GM20431 (cell line): ENCODE data around the gene COL8A1.
"Not testable (repeated sequence)": the region's sequence is repeated elsewhere in the genome, so short reads cannot be mapped to it uniquely, and the experiment has no call there.

ENCODE experiments used
- in situ Hi-C: fragments of 300-500 bp; cut with MseI, MboI; formaldehyde crosslinking; loops from one replicate; pipeline ENCODE4 v1.15.0; 2020; ENCODE audit warnings: low sequenced_read_pairs; ENCODE audit not compliant: unreplicated experiment

COL8A1 gene

GRCh38 chr3:99638167-99638948 lies at the start of gene COL8A1:
Gene COL8A1 (plus strand): TSS chr3:99638594. CDS start chr3:99790683, 152,089 bp downstream.
- in situ Hi-C loops: no loop called here

- in situ Hi-C loops: not testable (repeated sequence)
Measured at GRCh38 chr3:99589168-99589567, 49.2 kb upstream of the COL8A1 start.

DNA sequence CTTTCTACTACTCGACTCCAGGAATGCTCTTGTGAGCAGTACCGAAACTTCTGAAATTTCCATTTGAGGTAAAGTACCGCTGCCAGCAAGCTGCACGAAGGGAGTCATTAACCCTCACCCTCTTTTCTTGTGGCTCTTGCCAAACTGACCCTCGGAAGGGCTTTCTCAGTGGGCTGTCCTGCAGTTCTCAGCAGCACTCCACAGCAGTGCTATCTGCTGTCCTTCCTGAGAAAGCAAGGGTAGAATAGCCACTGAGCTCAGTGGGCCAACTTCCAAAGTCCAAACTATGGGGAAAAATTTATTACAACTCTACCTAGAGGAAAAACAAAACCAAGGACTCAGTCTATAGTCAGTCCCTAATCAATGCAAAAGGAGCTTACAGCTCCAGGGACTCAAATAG lies 38.5 kb upstream of the COL8A1 start:
- in situ Hi-C loops: no loop called here

DNA sequence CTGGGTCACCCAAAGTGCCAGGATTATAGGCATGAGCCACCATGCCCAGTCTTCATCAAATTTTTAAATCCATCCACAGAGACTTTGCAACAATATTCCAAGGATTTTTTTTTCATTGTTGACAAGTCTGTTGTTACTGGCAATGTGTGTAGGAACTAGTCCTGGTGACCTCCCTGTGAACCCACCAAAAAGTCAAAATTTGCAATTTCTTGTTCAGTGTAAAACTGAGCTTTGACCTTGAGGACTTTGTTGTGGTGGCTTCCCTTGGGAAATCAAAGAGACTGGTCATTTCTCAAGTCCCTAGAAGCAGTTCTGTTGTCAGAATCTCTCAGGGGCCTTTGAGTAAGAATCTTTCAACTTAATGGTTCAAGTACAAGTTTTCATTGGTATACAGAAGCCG lies 36.9 kb upstream of the COL8A1 start:
- in situ Hi-C loops: no loop called here

DNA sequence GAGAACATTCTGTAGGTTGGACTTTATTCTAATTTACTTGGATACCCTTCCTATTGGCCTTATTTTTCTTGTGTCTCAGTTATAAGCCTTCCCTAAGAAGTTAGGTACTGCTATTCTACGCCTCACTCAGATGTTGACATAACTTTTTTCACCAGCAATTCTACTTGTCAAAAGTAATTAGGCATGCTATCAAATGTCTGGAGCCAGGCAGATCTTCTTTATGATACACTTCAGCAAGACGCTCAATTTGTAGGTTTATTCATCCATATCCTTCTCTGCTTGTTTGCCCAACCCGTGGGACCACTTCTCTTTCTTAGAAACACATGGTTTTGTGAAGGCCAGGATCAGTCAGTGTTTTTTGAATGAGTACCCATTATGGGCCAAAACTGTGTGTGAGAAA lies 36.2 kb upstream of the COL8A1 start:
- in situ Hi-C loops: no loop called here

DNA sequence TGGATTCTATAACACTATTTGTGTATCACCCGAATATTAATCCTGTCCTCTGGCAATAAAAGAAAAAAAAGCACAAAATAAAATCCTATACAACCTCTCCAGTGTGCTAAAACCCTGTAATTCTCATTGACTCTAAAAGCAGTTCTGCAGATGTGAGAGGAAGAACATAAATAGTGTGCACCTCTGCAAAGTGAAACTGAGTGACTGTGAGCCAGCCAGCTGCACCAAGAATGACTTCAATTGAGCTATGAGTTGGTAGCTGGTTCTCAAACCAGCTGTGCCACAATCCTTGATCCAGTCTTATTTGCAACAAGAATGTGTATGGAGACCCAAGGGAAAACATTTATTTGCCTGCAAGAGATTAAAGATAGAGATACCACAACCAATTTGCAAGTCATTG lies 31.2 kb upstream of the COL8A1 start:
- in situ Hi-C loops: no loop called here

DNA sequence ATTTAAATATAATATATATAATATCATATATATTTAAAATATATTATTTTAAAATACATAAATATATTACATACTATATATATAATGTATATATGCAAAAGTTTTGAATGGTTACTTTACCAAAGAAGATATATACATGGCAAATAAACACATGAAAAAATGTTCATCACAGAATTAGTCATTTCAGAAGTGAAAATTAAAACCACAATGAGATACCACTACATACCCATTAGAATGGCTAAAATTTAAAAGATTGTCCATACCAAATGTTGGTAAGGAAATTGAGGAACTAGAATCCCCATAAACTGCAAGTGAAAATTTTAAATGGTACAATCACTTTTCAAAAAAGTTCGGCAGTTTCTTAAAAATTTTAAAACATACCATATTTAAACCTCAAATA lies 23.6 kb upstream of the COL8A1 start:
- in situ Hi-C loops: no loop called here

GRCh38 chr3:99620077-99620767 lies 18.2 kb upstream of the COL8A1 start:
- in situ Hi-C loops: no loop called here

- in situ Hi-C loops: no loop called here
Measured at GRCh38 chr3:99620976-99621375, 17.4 kb upstream of the COL8A1 start.

DNA sequence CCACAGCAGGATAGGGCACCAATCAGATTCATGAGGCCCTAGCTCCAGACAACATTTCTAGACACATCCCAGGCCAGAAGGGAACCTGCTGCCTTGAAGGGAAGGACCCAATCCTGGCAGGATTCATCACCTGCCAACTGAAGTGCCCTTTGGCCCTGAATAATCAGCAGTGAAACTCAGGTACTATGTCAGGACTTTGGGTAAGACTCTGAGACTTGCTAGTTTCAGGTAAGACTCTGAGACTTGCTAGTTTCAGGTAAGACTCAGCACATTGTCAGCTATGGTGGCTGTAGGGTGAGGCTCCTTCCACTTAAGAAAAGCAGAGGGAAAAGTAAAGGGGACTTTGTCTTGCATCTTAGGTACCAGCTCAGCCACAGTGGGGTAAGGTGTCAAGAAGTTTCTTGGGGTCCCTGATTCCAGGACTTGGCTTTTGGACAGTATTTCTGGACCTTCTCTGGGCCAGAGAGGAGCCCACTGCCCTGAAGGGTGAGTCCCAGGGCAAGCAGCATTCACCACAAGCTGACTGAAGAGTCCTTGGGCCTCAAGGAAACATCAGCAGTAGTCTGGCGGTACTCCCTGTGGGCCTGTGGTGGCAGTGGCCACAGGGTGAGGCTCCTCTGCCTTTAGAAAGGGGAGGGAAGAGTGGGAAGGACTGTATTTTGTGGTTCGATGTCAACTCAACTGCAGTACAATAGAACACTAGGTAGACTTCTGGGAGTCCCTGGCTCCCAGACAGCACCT lies 13.7 kb upstream of the COL8A1 start:
- in situ Hi-C loops: no loop called here

GRCh38 chr3:99625237-99625622 lies 13.2 kb upstream of the COL8A1 start:
- in situ Hi-C loops: no loop called here

GRCh38 chr3:99625643-99626416 lies 12.6 kb upstream of the COL8A1 start:
- in situ Hi-C loops: no loop called here

DNA sequence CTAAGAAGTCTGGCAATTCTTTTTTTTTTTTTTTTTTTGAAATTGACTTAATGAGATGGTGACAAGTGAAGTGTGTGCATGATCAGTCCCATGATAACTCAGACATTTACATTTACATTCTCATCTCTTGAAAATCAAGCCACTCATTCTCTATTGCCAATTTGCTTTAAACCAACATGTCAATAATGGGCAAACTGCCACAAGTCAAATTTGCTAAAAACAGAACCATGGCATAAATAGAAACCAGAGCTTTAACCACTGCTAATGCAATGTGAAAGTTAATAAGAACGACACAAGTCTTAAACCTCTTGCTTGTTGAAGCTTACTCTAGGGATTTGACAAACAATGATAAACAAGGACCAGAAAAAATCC lies 12.0 kb upstream of the COL8A1 start:
- in situ Hi-C loops: no loop called here

DNA sequence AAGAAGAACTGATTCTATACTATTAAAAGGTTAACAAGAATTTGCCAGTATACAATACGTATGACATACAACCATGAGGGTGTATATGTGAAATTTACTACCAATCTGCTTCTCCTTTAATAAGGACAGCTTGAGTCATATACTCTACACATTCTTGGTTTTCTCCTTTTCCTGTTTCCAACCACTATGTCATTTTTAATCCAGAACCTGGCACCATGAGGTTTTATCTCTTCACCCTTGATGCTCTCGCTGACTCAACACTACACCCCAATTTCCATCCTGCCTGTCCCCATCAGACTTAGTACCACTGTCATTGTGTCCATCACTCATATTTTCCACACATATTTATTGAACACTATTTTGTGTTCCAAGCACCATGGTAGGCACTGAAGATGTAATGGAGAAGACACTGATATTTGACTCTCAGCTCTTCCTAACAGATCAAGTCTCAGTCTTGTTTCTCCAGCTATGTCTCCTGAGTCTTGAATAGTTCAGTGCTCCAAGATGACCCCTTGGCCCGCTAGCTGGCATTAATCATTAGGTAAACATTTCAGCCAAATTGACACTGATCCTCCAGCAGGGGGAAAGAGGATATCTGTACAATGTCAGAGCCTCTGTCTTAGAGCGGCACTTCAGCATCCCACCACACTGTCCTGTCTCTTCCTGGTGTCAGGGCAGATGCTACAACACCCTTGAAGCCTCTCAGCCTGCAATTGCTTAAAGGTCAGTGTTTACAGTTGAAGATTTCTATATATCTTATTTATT lies 11.2 kb upstream of the COL8A1 start:
- in situ Hi-C loops: no loop called here

- in situ Hi-C loops: no loop called here
Measured at GRCh38 chr3:99630815-99631214, 7.6 kb upstream of the COL8A1 start.

DNA sequence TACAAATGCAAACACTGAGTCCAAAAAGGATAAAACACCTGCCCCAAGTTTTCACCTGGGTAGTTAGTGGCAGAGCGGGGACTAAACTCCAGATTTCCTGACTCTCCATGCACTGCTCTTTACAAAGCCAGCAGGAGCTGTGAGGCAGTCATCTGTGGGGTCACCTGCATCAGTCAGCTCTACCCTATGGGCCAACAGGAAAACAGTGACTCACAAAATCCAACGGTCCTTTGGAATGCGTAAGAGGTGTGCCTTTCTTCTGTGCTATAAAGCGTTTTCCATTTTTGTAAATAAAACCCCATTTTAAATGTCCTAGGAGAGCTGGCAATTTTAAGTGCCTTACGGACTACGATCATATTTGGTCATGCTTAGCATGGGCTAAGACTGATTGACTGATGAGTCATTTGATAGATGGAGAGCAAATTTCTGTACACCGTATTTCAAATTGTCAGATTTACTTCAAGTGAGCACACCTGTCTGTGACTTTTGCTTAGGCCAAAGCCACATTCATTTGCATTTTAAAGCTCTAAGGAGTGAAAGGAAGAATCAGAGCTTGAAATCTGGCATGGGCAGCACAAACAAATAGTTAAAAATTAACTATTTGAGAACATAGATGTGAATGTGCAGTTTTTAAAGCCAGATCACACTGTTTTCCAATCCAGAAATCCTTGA lies 4.4 kb upstream of the COL8A1 start:
- in situ Hi-C loops: no loop called here

DNA sequence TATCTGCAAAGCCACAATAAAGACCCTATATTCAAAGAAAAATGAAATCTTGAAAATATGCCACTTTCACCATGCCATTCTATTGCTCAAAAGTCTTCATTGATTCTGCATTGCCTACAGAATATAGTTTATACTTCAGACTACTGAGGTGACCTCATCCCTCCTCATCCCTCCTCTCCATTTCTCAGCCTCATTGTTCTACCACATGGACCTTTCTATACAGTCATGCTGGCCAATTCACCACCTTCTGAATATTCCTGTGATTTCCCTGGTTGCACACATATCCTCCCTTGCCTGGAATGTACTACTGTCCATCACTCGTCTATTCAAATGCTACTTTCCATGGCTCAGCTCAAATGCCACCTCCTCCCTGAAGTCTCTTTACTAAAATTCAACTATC lies 3.5 kb upstream of the COL8A1 start:
- in situ Hi-C loops: no loop called here

DNA sequence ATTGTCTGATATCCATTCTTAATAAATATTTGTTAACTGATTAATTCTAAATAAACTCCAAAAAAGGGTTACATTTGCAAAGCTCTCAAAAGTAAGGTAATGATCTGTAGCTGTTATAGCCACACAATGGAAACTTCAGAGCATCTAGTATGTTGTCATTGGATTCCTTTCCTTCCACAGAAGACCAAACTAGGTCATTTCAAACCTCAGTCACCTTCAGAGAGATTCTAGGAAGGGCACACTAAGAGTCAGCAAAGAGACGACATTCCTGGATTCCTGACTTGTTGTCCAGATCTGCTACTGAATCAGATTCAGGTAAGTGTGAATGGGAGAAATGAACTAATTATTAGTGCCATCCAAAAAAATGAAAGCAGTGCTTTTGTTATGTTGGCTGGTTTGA lies 3.0 kb upstream of the COL8A1 start:
- in situ Hi-C loops: no loop called here

DNA sequence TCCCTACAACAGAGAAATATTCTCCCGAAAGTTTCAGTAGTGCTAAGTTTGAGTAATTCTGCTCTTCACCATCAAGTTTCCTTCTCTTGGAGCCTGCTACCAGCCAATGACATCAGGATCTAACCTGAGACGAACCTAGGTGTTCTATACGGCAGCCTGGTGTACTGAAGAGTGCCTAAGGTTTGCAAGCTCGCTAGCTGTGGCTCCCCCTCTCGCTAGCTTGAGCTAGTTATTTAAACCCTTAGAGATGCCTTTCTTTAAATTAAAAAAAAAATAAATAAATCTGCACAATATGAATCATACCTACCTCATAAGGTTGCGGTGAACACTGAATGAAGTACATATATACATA lies 1.4 kb upstream of the COL8A1 start:
- in situ Hi-C loops: no loop called here
